GM13976 (cell line): ENCODE results near the gene CUX1.

ENCODE experiments used
- DNase-seq: peaks from one replicate; pipeline ENCODE4 v3.0.0; 2012; ENCODE audit warnings: low spot score
- CTCF ChIP-seq: IDR thresholded peaks from 2 replicates; pipeline ENCODE4 v1.5.1; 2012; ENCODE audit warnings: borderline replicate concordance, mild to moderate bottlenecking; ENCODE audit not compliant: insufficient read depth; ENCODE audit errors: extremely low read depth, missing control alignments, control extremely low read depth
- in situ Hi-C: fragments of 300-500 bp; cut with MboI; formaldehyde crosslinking; loops from one replicate; pipeline ENCODE4 v1.12.0; 2022; ENCODE audit warnings: low sequenced_read_pairs, mixed read lengths, inconsistent platforms; ENCODE audit not compliant: unreplicated experiment

CUX1 gene

DNA sequence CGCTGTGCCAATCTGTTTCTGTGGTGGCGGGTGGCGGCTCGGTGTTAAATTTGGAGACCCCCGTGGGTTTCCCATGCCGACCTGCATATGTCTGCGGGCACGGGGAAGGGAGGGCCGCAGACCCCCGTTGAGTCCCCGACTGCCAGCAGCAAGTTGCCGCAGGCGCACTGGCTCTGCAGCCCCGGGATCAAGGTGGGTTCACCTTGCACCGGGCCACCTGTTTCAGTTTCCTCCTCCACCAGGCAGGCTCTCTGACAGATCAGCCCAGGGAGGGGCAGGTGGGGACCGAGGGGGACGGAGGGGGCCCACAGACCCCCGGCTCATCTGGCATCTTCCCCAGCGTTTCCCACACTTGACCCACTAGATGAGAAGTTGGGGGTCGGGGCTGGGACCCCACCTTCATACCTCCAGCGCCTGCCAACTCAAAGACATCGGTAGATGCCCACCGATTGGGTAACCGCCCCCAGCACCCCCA is 95.9 kb downstream of the CUX1 start:
- TF ChIP-seq CTCF, result no peak
- no peak for DNase-seq
- in situ Hi-C loops, result no loop called here

DNA sequence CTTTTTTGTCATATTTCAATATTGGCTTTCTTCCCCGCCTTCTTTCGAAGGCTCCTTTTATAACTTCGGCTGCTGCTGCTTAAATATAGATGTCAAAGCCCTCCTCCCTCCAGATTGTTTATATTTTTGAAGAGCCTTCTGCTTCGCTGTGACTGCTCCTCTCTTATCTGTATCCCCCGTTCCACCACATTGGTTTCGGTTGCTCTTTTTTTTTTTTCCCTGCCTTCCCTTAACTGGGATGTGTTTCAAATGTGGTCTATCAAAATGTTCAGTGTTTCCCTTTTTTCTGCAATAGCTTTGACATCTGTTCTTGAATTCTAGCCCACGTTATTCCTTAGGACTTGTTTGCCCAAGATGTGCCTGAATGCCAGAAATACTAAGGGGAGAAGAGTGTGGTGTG is 96.4 kb downstream of the CUX1 start:
- TF ChIP-seq CTCF, result no peak
- DNase-seq, result no peak
- in situ Hi-C loops, result no loop called here

- in situ Hi-C loops, result no loop called here
- TF ChIP-seq CTCF, result no peak
- DNase-seq, result no peak
Observed at GRCh38 chr7:101915000-101915399, 97.6 kb downstream of the CUX1 start.

DNA sequence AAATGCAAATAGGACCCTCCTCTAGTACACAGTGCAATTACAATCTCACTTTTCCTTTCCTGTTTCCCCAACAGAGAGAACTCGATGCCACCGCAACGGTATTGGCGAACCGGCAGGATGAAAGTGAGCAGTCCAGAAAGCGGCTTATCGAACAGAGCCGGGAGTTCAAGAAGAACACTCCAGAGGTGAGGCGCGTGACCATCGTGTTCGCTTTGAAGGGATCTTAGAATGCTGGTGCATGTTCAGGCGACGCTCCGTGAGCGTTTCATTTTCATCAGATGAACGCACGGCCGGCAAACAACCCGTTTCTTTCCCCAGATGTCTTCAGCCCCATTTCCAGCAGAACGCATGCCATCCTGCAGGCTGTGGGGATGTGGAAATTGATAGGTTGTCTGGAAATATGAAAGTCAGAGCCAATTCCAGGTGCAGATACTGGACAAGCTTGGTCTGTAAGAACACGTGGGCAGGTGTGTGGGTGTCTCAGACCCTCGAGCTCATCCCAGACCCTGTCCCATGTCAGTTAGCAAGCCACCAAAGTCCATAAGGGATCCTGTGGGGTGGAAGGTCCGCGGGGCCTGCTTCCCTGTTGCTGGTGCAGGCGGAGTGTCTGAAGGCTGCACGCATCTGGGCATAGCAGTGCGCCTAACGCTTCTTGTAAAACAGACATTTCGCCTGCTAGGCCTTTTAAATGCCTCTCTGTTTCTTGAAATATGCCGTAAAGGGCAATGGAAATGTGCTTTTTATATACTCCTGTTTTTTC is 98.8 kb downstream of the CUX1 start:
- in situ Hi-C loops, result no loop called here
- TF ChIP-seq CTCF, result no peak
- no peak for DNase-seq

DNA sequence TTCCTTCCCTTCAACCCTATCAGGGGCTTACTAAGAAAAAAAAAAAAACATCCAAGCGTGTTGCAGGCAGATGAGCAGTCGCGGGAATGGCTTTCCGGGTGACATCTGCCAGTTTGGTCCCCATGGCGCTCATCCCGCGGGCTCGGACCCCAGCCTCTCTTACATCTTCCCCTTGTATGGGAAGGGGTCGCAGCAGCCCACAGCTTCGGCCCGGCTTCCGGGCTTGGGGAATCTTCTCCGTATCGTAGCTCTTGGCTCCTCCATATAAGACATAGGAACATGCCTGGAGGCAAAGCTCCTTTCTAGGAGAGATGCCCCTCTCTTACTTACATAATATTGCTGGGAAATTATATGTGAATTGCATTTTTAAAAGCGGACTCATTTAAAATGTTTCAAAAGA is 99.5 kb downstream of the CUX1 start:
- no peak for TF ChIP-seq CTCF
- DNase-seq, result no peak
- in situ Hi-C loops, result no loop called here

GRCh38 chr7:101917566-101917965 is 100.1 kb downstream of the CUX1 start:
- in situ Hi-C loops, result no loop called here
- no peak for TF ChIP-seq CTCF
- no peak for DNase-seq
